Activated T-cell treated with anti-CD3 and anti-CD28 coated beads, Interleukin-2, amount 50 U/mL, for 24 hours (primary cell): Measurements from ENCODE around the gene SMC1A.

Experiments used
- DNase-seq: peaks from one replicate; pipeline ENCODE4 v3.0.0-alpha.2; 2020
- H3K27ac Mint-ChIP-seq: 2 replicates; pipeline ENCODE4 v1.8.0; 2020; ENCODE audit warnings: mild to moderate bottlenecking, mixed read lengths
- H3K27me3 Mint-ChIP-seq: 2 replicates; pipeline ENCODE4 v1.8.0; 2020; ENCODE audit warnings: mixed read lengths
- H3K36me3 Mint-ChIP-seq: 2 replicates; pipeline ENCODE4 v1.8.0; 2020; ENCODE audit warnings: low read depth, mixed read lengths
- H3K4me1 Mint-ChIP-seq: 2 replicates; pipeline ENCODE4 v1.8.0; 2020; ENCODE audit warnings: low read depth, mixed read lengths
- H3K4me3 Mint-ChIP-seq: 2 replicates; pipeline ENCODE4 v1.8.0; 2020; ENCODE audit warnings: mild to moderate bottlenecking, moderate library complexity, mixed read lengths
- H3K9me3 Mint-ChIP-seq: 2 replicates; pipeline ENCODE4 v1.8.0; 2020; ENCODE audit warnings: mixed read lengths

The SMC1A gene

GRCh38 chrX:53340852-53341645, 81.4 kb downstream of the SMC1A start:
- Mint-ChIP-seq H3K27me3 (peaks cover 20% of the 10 kb centered on the region), H3K4me1 (no peaks in the 10 kb centered on the region), H3K9me3 (no peaks in the 10 kb centered on the region), H3K4me3 (no peak overlapping the region), H3K36me3 (no peaks in the 10 kb centered on the region), H3K27ac (no peak overlapping the region)
- DNase-seq, result no peak

GRCh38 chrX:53337101-53337500, 85.4 kb downstream of the SMC1A start:
- H3K4me3 Mint-ChIP-seq, result no peak overlapping the region
- no peak overlapping the region for H3K27ac Mint-ChIP-seq
- no peak for DNase-seq
- H3K36me3 Mint-ChIP-seq, result no peaks in the 10 kb centered on the region
- H3K4me1 Mint-ChIP-seq, result no peaks in the 10 kb centered on the region
- no peaks in the 10 kb centered on the region for H3K9me3 Mint-ChIP-seq
- peaks cover 40% of the 10 kb centered on the region for H3K27me3 Mint-ChIP-seq

GRCh38 chrX:53333853-53334252, 88.6 kb downstream of the SMC1A start:
- Mint-ChIP-seq H3K4me3 (no peak overlapping the region), H3K36me3 (no peaks in the 10 kb centered on the region), H3K27me3 (peaks cover 45% of the 10 kb centered on the region), H3K4me1 (no peaks in the 10 kb centered on the region), H3K9me3 (no peaks in the 10 kb centered on the region), H3K27ac (no peak overlapping the region)
- DNase-seq, result no peak

GRCh38 chrX:53332204-53332603, 90.2 kb downstream of the SMC1A start:
- no peaks in the 10 kb centered on the region for H3K9me3 Mint-ChIP-seq
- H3K4me3 Mint-ChIP-seq, result no peak overlapping the region
- H3K27ac Mint-ChIP-seq, result no peak overlapping the region
- no peaks in the 10 kb centered on the region for H3K36me3 Mint-ChIP-seq
- no peaks in the 10 kb centered on the region for H3K4me1 Mint-ChIP-seq
- H3K27me3 Mint-ChIP-seq, result peaks cover 55% of the 10 kb centered on the region
- DNase-seq, result no peak

GRCh38 chrX:53330331-53330730, 92.1 kb downstream of the SMC1A start:
- no peaks in the 10 kb centered on the region for H3K4me1 Mint-ChIP-seq
- no peak for DNase-seq
- H3K36me3 Mint-ChIP-seq, result no peaks in the 10 kb centered on the region
- H3K27me3 Mint-ChIP-seq, result peaks cover 67% of the 10 kb centered on the region
- H3K4me3 Mint-ChIP-seq, result no peak overlapping the region
- H3K9me3 Mint-ChIP-seq, result no peaks in the 10 kb centered on the region
- H3K27ac Mint-ChIP-seq, result no peak overlapping the region

GRCh38 chrX:53324803-53325202, 97.7 kb downstream of the SMC1A start:
- Mint-ChIP-seq H3K36me3 (no peaks in the 10 kb centered on the region), H3K27me3 (peaks cover 72% of the 10 kb centered on the region), H3K9me3 (no peaks in the 10 kb centered on the region), H3K4me1 (peaks cover 8% of the 10 kb centered on the region), H3K27ac (no peak overlapping the region), H3K4me3 (no peak overlapping the region)
- DNase-seq, result no peak
